Measurements from ENCODE around the gene TMEM80. TPM values are rescaled to one million over a fixed set of nuclear protein-coding genes. Genes with fewer than 3 reads are reported as not detected.

Gene TMEM80
- total RNA-seq, 2 donors from 2014 or later, result 11.3 to 15.6 TPM

- no peak for ATAC-seq
- no peak for DNase-seq
- intact Hi-C loops (cut with DNase I), result no loop called here
Measured at GRCh38 chr11:709109-709997, 13.7 kb downstream of the TMEM80 start.

GRCh38 chr11:714436-714835 lies 18.8 kb downstream of the TMEM80 start:
- ATAC-seq, result no peak
- no peak for DNase-seq
- intact Hi-C loops (cut with DNase I), result no loop called here

- no peak for ATAC-seq
- intact Hi-C loops (cut with DNase I), result loop anchor here (5.0 kb wide), 2 partner anchors 57 to 162 kb away; no protein-coding TSS in a partner anchor
- DNase-seq, result no peak
Measured at GRCh38 chr11:719214-720016, 23.8 kb downstream of the TMEM80 start.

GRCh38 chr11:720017-720641 lies 24.5 kb downstream of the TMEM80 start:
- DNase-seq, result no peak
- intact Hi-C loops (cut with DNase I), result loop anchor here (5.0 kb wide), 2 partner anchors 58 to 163 kb away; no protein-coding TSS in a partner anchor
- ATAC-seq, result no peak

- DNase-seq (peak; percentile 59), ATAC-seq (peak in 1 of 2 donors; percentile 20)
- intact Hi-C loops (cut with DNase I), result loop anchor here (5.0 kb wide), 2 partner anchors 58 to 163 kb away; no protein-coding TSS in a partner anchor
Measured at GRCh38 chr11:720642-721246, 25.1 kb downstream of the TMEM80 start.

- ATAC-seq (no peak), DNase-seq (no peak)
- intact Hi-C loops (cut with DNase I), result loop anchor here (5.0 kb wide), 2 partner anchors 59 to 164 kb away; no protein-coding TSS in a partner anchor
Measured at GRCh38 chr11:721247-721740, 25.7 kb downstream of the TMEM80 start.

- DNase-seq (peak; percentile 43), ATAC-seq (no peak)
- intact Hi-C loops (cut with DNase I), result loop anchor here (5.0 kb wide), 2 partner anchors 60 to 165 kb away; no protein-coding TSS in a partner anchor
Measured at GRCh38 chr11:721741-722345, 26.2 kb downstream of the TMEM80 start.

- intact Hi-C loops (cut with DNase I), result loop anchor here (5.0 kb wide), 2 partner anchors 60 to 165 kb away; no protein-coding TSS in a partner anchor
- ATAC-seq (no peak), DNase-seq (no peak)
Measured at GRCh38 chr11:722346-722811, 26.8 kb downstream of the TMEM80 start.

GRCh38 chr11:723120-723883 lies 27.7 kb downstream of the TMEM80 start:
- peak; percentile 48 for DNase-seq
- intact Hi-C loops (cut with DNase I), result loop anchor here (5.0 kb wide), 2 partner anchors 61 to 166 kb away; no protein-coding TSS in a partner anchor
- no peak for ATAC-seq

GRCh38 chr11:724049-724777 lies 28.6 kb downstream of the TMEM80 start:
- DNase-seq, result no peak
- intact Hi-C loops (cut with DNase I), result loop anchor here (5.0 kb wide), 2 partner anchors 62 to 167 kb away; no protein-coding TSS in a partner anchor
- ATAC-seq, result no peak

GRCh38 chr11:724778-725386 lies 29.3 kb downstream of the TMEM80 start:
- DNase-seq (peak; percentile 25), ATAC-seq (no peak)
- intact Hi-C loops (cut with DNase I), result loop anchor here (5.0 kb wide), 2 partner anchors 63 to 168 kb away; no protein-coding TSS in a partner anchor

- ATAC-seq (no peak), DNase-seq (no peak)
- intact Hi-C loops (cut with DNase I), result no loop called here
Measured at GRCh38 chr11:725624-726202, 30.1 kb downstream of the TMEM80 start.

GRCh38 chr11:726278-727220 lies 30.9 kb downstream of the TMEM80 start:
- intact Hi-C loops (cut with DNase I), result no loop called here
- ATAC-seq, result peak; percentile 9 to 44

GRCh38 chr11:727281-727701 lies 31.7 kb downstream of the TMEM80 start:
- ATAC-seq, result no peak
- DNase-seq, result no peak
- intact Hi-C loops (cut with DNase I), result no loop called here

More at GRCh38 chr11:726278-727220, 30.9 kb downstream of the TMEM80 start:
- DNase-seq, result peak; percentile 52

Data from left cardiac atrium (tissue), 4 donors.